NCI-H1092 treated with DMSO at 0.1 percent for 48 hours (cell line): ENCODE data around the gene BICDL2.
A peak's percentile ranks its signal among the peaks of the same experiment; 100 is the strongest.

Source experiments
- DNase-seq: peaks from one replicate; lab custom pipeline; 2025; lab: John Stamatoyannopoulos, UW

BICDL2 gene

GRCh38 chr16:3025032-3026002 lies 11.4 kb downstream of the BICDL2 start:
- DNase-seq, result no peak

- peak; percentile 95 for DNase-seq
These were observed 12.9 kb downstream of the BICDL2 start, which contains the start of the genes HCFC1R1 and THOC6 for GRCh38 chr16:3023669-3024478. HCFC1R1 (minus strand) TSS chr16:3023942; CDS start chr16:3023941, 1 bp downstream. THOC6 (plus strand) TSS chr16:3024035; CDS start chr16:3024327, 292 bp downstream.

- DNase-seq, result no peak
These were observed 13.4 kb downstream of the BICDL2 start for GRCh38 chr16:3023415-3023668.

GRCh38 chr16:3022684-3023414 lies 13.9 kb downstream of the BICDL2 start:
- DNase-seq, result no peak

GRCh38 chr16:3022208-3022683 lies 14.5 kb downstream of the BICDL2 start:
- no peak for DNase-seq

GRCh38 chr16:3021449-3022207 lies 15.1 kb downstream of the BICDL2 start:
- peak; percentile 16 for DNase-seq

- DNase-seq, result no peak
These were observed 15.9 kb downstream of the BICDL2 start for GRCh38 chr16:3020604-3021448.

GRCh38 chr16:3020247-3020603 lies 16.5 kb downstream of the BICDL2 start, which contains the start of gene TNFRSF12A:
TNFRSF12A (plus strand) TSS chr16:3020368; CDS start chr16:3020398, 30 bp downstream.
- peak; percentile 11 for DNase-seq

- no peak for DNase-seq
These were observed 17.0 kb downstream of the BICDL2 start for GRCh38 chr16:3019594-3020246.

- DNase-seq, result peak; percentile 12
These were observed 18.8 kb downstream of the BICDL2 start, which contains the start of gene CLDN6 for GRCh38 chr16:3017794-3018506. CLDN6 (minus strand) TSS chr16:3018183; CDS start chr16:3016021, 2,162 bp downstream.

- DNase-seq, result no peak
These were observed 19.4 kb downstream of the BICDL2 start for GRCh38 chr16:3017344-3017743.

- no peak for DNase-seq
These were observed 20.8 kb downstream of the BICDL2 start for GRCh38 chr16:3015865-3016521.

- no peak for DNase-seq
These were observed 21.8 kb downstream of the BICDL2 start for GRCh38 chr16:3014971-3015370.

- DNase-seq, result no peak
These were observed 22.6 kb downstream of the BICDL2 start for GRCh38 chr16:3013998-3014690.

- DNase-seq, result no peak
These were observed 23.2 kb downstream of the BICDL2 start for GRCh38 chr16:3013491-3013951.

- DNase-seq, result peak; percentile 65
These were observed 23.8 kb downstream of the BICDL2 start, which contains the start of gene CLDN9 for GRCh38 chr16:3012828-3013420. CLDN9 (plus strand) TSS chr16:3012923; CDS start chr16:3013363, 440 bp downstream.

- peak; percentile 64 for DNase-seq
These were observed 24.5 kb downstream of the BICDL2 start for GRCh38 chr16:3012246-3012645.
